ENCODE measurements around the gene CRELD2. TPM values are rescaled to one million over a fixed set of nuclear protein-coding genes. Genes with fewer than 3 reads are reported as not detected.
"Not testable (repeated sequence)": the region's sequence is repeated elsewhere in the genome, so short reads cannot be mapped to it uniquely, and the experiment has no call there.

The CRELD2 gene
- total RNA-seq, 3 donors from 2014 or later (not counting 1 experiment from before 2014, with no cell fraction given), result 45.1 to 69.8 (median 48.5) TPM

DNA sequence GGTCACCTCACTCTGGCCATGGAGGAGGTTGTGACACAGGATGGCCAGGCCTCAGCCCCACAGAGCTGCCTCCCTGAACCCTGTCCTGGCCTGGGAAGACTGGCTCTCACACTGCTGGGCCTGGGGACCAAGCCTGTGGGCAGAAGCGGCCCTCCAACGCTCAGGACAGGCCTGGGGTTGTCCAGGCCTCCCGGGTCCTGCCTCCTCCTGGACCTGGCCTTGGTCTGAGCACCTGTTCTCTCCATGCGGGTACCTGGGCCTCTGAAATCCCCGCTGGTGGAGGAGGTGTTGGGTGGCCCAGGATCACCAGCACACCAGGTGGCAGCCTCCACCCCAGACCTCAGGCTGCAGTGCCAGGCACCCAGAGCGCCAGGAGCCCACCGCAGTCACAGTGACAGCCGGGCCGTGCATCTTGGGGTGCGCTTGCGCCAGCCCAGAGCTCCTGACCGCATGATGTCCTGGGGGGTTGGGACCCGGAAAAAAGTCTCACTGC is 26.0 kb downstream of the CRELD2 start:
- Mint-ChIP-seq H3K36me3 (no peaks in the 10 kb centered on the region), H3K9me3 (no peaks in the 10 kb centered on the region), H3K27me3 (ENCODE audit: low read depth in 2 of 2) (no peaks in the 10 kb centered on the region), H3K4me1 (peaks cover 0 to 18% of the 10 kb centered on the region in 2 donors), H3K27ac (peak overlapping the region; percentile 54 to 84), H3K4me3 (no peak overlapping the region)
- no peaks in the 10 kb centered on the region for H3K27me3 ChIP-seq (ENCODE audit: control insufficient read depth, insufficient read depth, low read length)
- H3K27ac ChIP-seq (ENCODE audit: low read length), result peak overlapping the region; percentile 39
- H3K4me1 ChIP-seq (ENCODE audit: control insufficient read depth, insufficient read depth, low read length), result peaks cover 24% of the 10 kb centered on the region
- no peak for TF ChIP-seq CTCF (IDR thresholded peaks at IDR 0.05)
- H3K9me3 ChIP-seq (ENCODE audit: control insufficient read depth, insufficient read depth, low read length), result peaks cover 4% of the 10 kb centered on the region
- H3K36me3 ChIP-seq (ENCODE audit: control insufficient read depth, insufficient read depth, low read length), result no peaks in the 10 kb centered on the region
- WGBS (ENCODE audit: insufficient coverage), result 93% methylated on average over 12 of the region's 13 CpGs
- intact Hi-C loops (cut with micrococcal nuclease), result no loop called here
- ATAC-seq, result peak; percentile 41 to 60 (median 43)
- no peak overlapping the region for H3K4me3 ChIP-seq (ENCODE audit: low read length)
- DNase-seq, result peak in 1 of 2 donors; percentile 44

DNA sequence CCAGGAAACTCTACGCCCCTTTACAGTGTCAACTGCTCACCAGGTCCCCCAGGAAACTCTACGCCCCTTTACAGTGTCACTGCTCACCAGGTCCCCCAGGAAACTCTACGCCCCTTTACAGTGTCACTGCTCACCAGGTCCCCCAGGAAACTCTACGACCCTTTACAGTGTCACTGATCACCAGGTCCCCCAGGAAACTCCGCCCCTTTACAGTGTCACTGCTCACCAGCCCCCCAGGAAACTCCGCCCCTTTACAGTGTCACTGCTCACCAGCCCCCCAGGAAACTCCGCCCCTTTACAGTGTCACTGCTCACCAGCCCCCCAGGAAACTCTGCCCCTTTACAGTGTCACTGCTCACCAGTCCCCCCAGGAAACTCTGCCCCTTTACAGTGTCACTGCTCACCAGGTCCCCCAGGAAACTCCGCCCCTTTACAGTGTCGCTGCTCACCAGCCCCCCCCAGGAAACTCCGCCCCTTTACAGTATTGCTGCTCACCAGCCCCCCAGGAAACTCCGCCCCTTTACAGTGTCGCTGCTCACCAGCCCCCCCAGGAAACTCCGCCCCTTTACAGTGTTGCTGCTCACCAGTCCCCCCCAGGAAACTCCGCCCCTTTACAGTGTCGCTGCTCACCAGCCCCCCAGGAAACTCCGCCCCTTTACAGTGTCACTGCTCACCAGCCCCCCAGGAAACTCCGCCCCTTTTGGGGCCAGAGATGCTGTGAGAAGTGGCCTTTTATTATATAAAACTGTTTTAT is 26.8 kb downstream of the CRELD2 start:
- Mint-ChIP-seq H3K27ac (peak overlapping the region; percentile 84 to 88), H3K4me1 (peaks cover 0 to 18% of the 10 kb centered on the region in 2 donors)
- H3K27me3 Mint-ChIP-seq (ENCODE audit: low read depth in 2 of 2); H3K9me3 Mint-ChIP-seq; H3K36me3 ChIP-seq (ENCODE audit: control insufficient read depth, insufficient read depth, low read length); H3K36me3 Mint-ChIP-seq; H3K4me3 ChIP-seq (ENCODE audit: low read length); H3K4me3 Mint-ChIP-seq; intact Hi-C loops (cut with micrococcal nuclease); H3K9me3 ChIP-seq (ENCODE audit: control insufficient read depth, insufficient read depth, low read length); H3K27me3 ChIP-seq (ENCODE audit: control insufficient read depth, insufficient read depth, low read length): not testable (repeated sequence)
- DNase-seq, result peak; percentile 52 to 88
- Histone ChIP-seq H3K4me1 (ENCODE audit: control insufficient read depth, insufficient read depth, low read length) (peaks cover 24% of the 10 kb centered on the region), H3K27ac (ENCODE audit: low read length) (peak overlapping the region; percentile 39)
- peak; percentile 48 to 63 (median 57) for ATAC-seq
- WGBS (ENCODE audit: insufficient coverage), result 81% methylated on average over 8 of the region's 17 CpGs

DNA sequence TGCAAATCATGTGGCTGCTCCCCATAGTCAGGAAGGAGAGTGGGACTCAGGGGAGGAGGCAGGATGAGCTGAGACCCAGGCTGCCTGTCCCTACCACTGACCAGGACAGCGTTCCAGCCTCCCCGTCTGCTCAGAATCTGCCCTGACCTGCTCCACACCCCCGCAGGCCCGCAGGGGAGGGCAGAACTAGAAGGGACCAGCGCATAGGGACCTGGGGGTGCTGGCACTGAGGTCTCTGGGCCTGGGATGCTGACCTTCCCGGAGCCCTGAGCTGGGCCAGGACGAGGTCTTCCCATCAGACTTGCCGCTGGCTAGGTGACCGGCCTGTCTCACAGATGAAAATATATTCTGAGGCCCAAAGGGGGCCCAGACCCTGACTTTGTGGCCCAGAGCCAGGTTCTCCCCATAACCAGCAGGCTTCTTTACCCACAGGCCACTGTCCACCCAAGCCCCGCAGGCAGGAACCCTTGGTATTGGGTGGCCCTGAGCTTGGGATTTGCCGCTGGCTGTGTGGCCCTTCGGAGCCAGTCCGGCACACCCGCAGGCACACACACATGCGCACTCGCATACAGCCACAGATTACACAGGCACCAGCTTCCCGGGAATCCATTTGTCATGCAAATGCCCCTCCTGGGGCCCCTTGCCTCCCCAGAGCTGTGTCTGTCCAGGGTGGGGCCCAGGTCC is 28.3 kb downstream of the CRELD2 start:
- ATAC-seq, result no peak

More for the DNA sequence above, 28.3 kb downstream of the CRELD2 start:
- H3K4me1 Mint-ChIP-seq, result peaks cover 0 to 12% of the 10 kb centered on the region in 2 donors
- no peak for DNase-seq
- no peaks in the 10 kb centered on the region for H3K9me3 Mint-ChIP-seq
- intact Hi-C loops (cut with micrococcal nuclease), result no loop called here
- Histone ChIP-seq H3K4me1 (ENCODE audit: control insufficient read depth, insufficient read depth, low read length) (peaks cover 24% of the 10 kb centered on the region), H3K36me3 (ENCODE audit: control insufficient read depth, insufficient read depth, low read length) (no peaks in the 10 kb centered on the region), H3K27me3 (ENCODE audit: control insufficient read depth, insufficient read depth, low read length) (no peaks in the 10 kb centered on the region), H3K9me3 (ENCODE audit: control insufficient read depth, insufficient read depth, low read length) (peaks cover 4% of the 10 kb centered on the region), H3K27ac (ENCODE audit: low read length) (no peak overlapping the region), H3K4me3 (ENCODE audit: low read length) (no peak overlapping the region)
- WGBS (ENCODE audit: insufficient coverage), result 97% methylated on average over 17 of the region's 17 CpGs
- peak overlapping the region; percentile 84 to 88 for H3K27ac Mint-ChIP-seq
- no peak overlapping the region for H3K4me3 Mint-ChIP-seq
- no peaks in the 10 kb centered on the region for H3K36me3 Mint-ChIP-seq
- TF ChIP-seq CTCF (IDR thresholded peaks at IDR 0.05), result no peak
- H3K27me3 Mint-ChIP-seq (ENCODE audit: low read depth in 2 of 2), result no peaks in the 10 kb centered on the region

Data from natural killer cell (primary cell).